Breast epithelium (tissue), 3 donors: ENCODE measurements around the gene RIOX2.

Experiments
- CTCF ChIP-seq, 3 donors: fragments of 450-650 bp; IDR thresholded peaks; one replicate each; pipeline ENCODE4 v1.5.1; 2016 to 2017; ENCODE audit warnings: antibody characterized with exemption in 3 of 3, mild to moderate bottlenecking in 3 of 3, moderate library complexity in 3 of 3
- POLR2A ChIP-seq: fragments of 450-650 bp; IDR thresholded peaks from one replicate; pipeline ENCODE4 v1.6.1; 2016; ENCODE audit warnings: antibody characterized with exemption, mild to moderate bottlenecking, moderate library complexity
- POLR2AphosphoS5 ChIP-seq, 3 donors: sonication (generic); formaldehyde crosslinking; IDR thresholded peaks; one replicate each; pipeline ENCODE4 v1.6.1; 2017; ENCODE audit warnings: antibody characterized with exemption in 3 of 3

- no peak for TF ChIP-seq CTCF (IDR thresholded peaks at IDR 0.05)
- TF ChIP-seq POLR2A = no peak
- TF ChIP-seq POLR2AphosphoS5 (IDR thresholded peaks at IDR 0.05) = no peak
These were observed 21.9 kb downstream of the RIOX2 start for GRCh38 chr3:97950360-97950759.
